Body of pancreas (tissue), 4 donors: Measurements from ENCODE around the gene B3GALT5.

Experiments used
- CTCF ChIP-seq, 7 experiments: fragments of 450-650 bp in 4 of 7; fragments of 200-600 bp in 3 of 7; sonication (generic) in 3 of 7; IDR thresholded peaks; one replicate each; pipeline ENCODE4 v1.5.1; 2016 to 2019; ENCODE audit warnings: antibody characterized with exemption in 7 of 7
- POLR2A ChIP-seq, 3 donors: fragments of 450-650 bp; IDR thresholded peaks; one replicate each; pipeline ENCODE4 v1.6.1; 2016; ENCODE audit warnings: antibody characterized with exemption in 3 of 3, mild to moderate bottlenecking in 2 of 3

- TF ChIP-seq POLR2A (IDR thresholded peaks at IDR 0.05) (no peak), CTCF (IDR thresholded peaks at IDR 0.05) (no peak)
Measured at GRCh38 chr21:39671986-39672385, 59.2 kb downstream of the B3GALT5 start.
